ACC112 (cell line): ENCODE results near the gene NEURL1.

Experiments used
- H2AFZ ChIP-seq: fragments of 200-600 bp; sonication (generic); one replicate; pipeline ENCODE4 v1.6.0; 2017; ENCODE audit warnings: antibody characterized with exemption, low read length; ENCODE audit not compliant: unreplicated experiment
- H3K27ac ChIP-seq: fragments of 200-600 bp; sonication (generic); 2 replicates; pipeline ENCODE4 v1.5.1; 2014; ENCODE audit warnings: low read depth, mild to moderate bottlenecking, antibody characterized with exemption, low read length, moderate library complexity
- H3K27me3 ChIP-seq: fragments of 200-600 bp; sonication (generic); 2 replicates; pipeline ENCODE4 v1.6.1; 2014; ENCODE audit warnings: mild to moderate bottlenecking, antibody characterized with exemption, low read length, moderate library complexity, mixed read lengths; ENCODE audit not compliant: insufficient read depth
- H3K36me3 ChIP-seq: fragments of 200-600 bp; sonication (generic); 2 replicates; pipeline ENCODE4 v1.6.1; 2016; ENCODE audit warnings: mild to moderate bottlenecking, antibody characterized with exemption, low read length, moderate library complexity, mixed read lengths; ENCODE audit not compliant: insufficient read depth
- H3K4me1 ChIP-seq: fragments of 200-600 bp; sonication (generic); one replicate; pipeline ENCODE4 v1.6.1; 2016; ENCODE audit warnings: low read length, mixed read lengths; ENCODE audit not compliant: insufficient read depth, unreplicated experiment, control insufficient read depth
- H3K4me3 ChIP-seq: fragments of 200-600 bp; sonication (generic); 2 replicates; pipeline ENCODE4 v1.5.1; 2014; ENCODE audit warnings: mild to moderate bottlenecking, low read depth, low read length
- H3K79me2 ChIP-seq: fragments of 200-600 bp; sonication (generic); one replicate; pipeline ENCODE4 v1.6.0; 2016; ENCODE audit warnings: low read length; ENCODE audit not compliant: control insufficient read depth, unreplicated experiment, insufficient read depth

NEURL1 gene

DNA sequence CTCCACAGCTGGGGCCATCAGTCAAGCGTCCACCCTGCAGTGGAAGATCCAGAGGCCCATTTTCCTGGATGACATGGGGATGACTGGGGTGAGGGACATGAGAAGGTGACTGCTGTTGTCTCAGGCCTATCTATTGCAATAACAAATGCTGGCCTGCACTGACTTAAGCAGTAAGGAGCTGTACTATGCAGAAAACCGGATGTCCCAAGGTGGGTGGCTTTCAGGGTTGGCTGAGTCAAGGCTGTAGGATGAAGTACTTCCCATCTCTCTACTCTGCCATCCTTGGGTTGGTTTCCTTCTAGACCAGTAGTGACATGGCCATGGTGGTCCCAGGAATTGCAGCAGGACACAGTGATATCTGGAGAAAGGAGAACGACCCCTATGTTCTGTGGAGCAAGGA is 48.1 kb downstream of the NEURL1 start:
- no peak overlapping the region for H2AFZ ChIP-seq
- no peaks in the 10 kb centered on the region for H3K36me3 ChIP-seq
- peaks cover 27% of the 10 kb centered on the region for H3K27me3 ChIP-seq
- H3K4me1 ChIP-seq, result peaks cover 5% of the 10 kb centered on the region
- H3K79me2 ChIP-seq, result no peaks in the 10 kb centered on the region
- no peak overlapping the region for H3K27ac ChIP-seq
- H3K4me3 ChIP-seq, result no peak overlapping the region

DNA sequence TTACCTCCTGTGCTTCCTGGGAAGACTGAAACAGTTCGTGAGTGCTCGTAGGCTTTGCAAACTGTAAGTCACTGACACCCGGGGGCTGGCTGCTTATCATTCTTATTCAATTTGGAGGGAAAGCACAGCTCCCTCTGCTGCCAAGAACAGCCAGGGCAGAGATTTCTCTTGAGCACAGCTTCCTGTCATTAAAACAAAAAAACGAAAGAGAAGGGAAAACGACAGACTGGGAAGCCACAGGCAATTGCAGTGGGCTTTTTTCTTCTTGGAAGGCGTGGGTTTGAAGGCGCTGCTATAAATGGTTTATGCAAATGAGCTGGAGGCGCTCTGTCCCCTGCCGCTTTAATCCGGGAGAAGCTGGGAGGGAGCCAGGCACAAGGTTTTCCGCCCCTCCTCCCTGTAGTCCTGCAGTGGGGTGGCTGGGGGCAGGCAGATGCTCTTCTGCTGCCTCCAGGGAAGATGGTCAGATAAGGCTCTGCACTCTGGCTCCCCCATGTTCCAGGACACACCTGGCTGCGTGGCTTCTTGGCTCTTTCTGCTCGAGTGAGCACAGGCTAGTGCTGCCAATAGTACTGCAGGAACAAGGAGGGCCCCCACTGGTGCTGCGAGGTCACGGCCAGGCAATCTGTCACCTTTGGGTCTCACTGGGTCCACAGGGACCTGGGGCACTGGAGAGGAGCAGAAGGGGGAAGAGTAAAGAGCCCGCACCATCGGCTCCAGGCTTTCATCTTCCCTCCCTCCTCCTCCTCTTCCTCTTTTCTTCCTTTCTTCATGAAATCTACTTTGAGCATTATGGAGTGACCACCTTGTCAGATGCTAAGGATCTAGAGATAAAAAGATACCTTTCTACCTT is 49.5 kb downstream of the NEURL1 start:
- Histone ChIP-seq H3K79me2 (no peaks in the 10 kb centered on the region), H3K27me3 (peaks cover 16% of the 10 kb centered on the region), H2AFZ (peak overlapping the region; percentile 89), H3K27ac (no peak overlapping the region), H3K36me3 (no peaks in the 10 kb centered on the region), H3K4me3 (peak overlapping the region; percentile 74), H3K4me1 (peaks cover 5% of the 10 kb centered on the region)

DNA sequence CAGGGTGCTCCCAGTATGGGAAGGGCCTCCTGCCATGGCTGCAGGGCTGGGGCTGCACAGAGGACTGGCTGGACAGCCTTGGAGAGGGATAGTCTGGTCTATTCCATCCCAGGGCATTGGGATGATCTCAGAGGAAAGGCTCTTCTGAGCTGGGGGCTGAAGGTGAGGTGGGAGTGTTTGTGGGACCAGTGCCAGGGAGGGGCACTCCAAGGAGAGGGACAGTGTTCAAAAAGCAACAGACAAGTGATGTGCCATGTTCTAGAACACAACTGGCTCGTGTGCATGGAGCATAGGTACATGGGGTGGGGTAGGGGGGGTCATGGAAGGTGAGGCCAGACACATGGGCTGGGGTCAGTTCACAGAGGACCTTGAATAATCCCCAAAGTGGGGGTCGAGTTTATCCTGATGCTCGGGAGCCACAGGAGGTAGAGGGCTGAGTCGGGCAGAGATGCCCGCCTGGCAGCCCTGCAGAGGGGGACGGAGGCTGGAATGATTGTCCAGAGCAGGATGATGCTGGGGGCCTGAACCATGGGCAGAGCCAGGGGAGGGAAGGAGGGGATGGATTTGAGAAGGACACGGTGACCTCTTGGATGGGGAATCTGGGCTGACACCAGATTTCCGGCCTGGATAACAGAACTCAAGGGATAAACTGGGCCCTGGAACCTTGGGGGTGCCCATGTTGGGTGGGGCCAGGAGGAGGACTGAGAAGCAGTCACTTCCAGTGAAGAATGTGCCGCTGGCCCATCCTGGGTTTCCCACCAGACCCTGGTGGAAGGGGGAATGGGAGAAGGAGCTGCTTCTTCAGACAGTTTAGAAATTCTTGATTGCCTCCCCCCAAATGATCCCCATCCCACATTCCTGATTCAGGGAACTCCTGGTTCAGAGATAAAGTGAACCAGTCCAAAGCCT is 50.4 kb downstream of the NEURL1 start:
- peaks cover 15% of the 10 kb centered on the region for H3K27me3 ChIP-seq
- no peaks in the 10 kb centered on the region for H3K79me2 ChIP-seq
- peaks cover 5% of the 10 kb centered on the region for H3K4me1 ChIP-seq
- no peaks in the 10 kb centered on the region for H3K36me3 ChIP-seq
- no peak overlapping the region for H3K27ac ChIP-seq
- no peak overlapping the region for H2AFZ ChIP-seq
- H3K4me3 ChIP-seq, result no peak overlapping the region

DNA sequence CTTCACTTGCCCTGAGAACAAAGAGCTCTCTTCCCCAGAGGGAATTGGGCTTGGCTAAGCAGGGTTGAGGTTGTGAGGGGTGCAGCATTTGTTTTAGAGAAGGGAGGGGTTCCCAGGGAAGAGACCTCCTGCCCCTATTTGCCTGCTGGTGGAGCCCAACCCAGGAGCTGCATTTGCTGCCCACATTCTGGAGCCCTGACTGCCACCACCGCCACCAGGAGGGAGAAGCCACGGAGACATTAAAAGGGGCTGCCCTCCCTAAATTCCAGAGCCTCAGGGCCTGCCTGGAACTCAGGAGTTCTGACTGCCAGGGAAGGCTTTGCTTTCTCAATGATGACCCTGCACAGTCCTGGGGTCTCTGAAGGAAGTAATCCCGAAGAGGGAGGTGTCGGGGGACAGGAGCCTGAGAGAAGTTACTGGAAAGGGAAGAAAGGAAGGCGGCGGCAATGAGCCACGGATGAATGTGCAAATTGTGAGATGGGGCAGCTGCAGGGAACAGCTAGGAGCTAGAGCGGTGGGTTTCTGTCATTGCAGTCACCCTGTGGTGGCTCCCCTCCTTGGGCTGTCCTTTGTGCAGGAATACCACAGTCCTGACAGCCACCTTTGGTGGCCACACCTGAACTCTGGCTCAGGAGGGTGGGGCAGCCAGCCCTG is 51.3 kb downstream of the NEURL1 start:
- H3K4me3 ChIP-seq, result no peak overlapping the region
- H3K27ac ChIP-seq, result no peak overlapping the region
- no peaks in the 10 kb centered on the region for H3K79me2 ChIP-seq
- H3K36me3 ChIP-seq, result no peaks in the 10 kb centered on the region
- H3K4me1 ChIP-seq, result peaks cover 5% of the 10 kb centered on the region
- peaks cover 6% of the 10 kb centered on the region for H3K27me3 ChIP-seq
- no peak overlapping the region for H2AFZ ChIP-seq

DNA sequence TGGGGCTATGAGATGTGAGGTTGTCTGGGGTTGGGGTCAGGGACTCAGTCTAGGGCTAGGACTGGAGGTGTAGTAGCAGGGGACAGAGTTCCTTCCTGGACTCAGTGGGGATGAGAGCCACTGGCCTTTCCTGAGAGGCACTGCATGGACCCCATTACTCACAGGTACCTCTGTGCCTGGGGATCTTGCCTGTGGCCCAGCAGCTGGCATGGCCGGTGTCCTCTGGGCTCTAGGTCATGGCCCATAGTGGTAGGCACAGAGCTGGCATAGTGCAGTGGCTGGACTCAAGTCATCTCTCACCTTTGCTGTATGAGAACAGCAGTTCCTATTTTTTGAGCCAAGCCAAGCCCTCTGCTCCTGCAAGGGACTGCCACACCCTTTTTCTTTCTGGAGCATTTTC is 51.9 kb downstream of the NEURL1 start:
- Histone ChIP-seq H3K27ac (no peak overlapping the region), H3K36me3 (no peaks in the 10 kb centered on the region), H3K4me1 (peaks cover 5% of the 10 kb centered on the region), H3K27me3 (peaks cover 5% of the 10 kb centered on the region; the same call in 1 of the 2 replicates), H3K4me3 (no peak overlapping the region), H2AFZ (no peak overlapping the region), H3K79me2 (no peaks in the 10 kb centered on the region)

DNA sequence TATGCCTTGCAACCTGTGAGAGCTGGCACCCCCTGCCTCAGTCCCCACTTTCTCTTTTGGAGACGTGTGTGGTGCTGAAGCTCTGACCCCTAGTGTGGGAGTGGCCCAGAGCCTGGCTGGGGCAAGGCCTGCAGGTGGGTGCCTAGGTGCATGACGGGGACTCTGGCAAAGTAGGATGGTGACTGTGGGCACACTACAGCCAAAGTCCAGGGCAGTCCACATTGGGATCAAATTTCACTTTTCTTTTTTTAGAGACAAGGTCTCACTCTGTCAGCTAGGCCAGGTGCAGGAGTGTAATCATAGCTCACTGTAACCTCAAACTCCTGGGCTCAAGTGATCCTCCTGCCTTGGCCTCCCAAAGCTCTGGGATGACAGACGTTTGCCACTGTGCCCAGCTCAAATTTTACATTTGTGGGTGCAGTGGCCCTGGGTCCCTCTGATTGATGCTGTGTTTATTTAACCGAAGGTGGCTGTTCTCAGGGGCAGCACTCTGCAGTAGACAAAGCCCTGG is 52.3 kb downstream of the NEURL1 start:
- Histone ChIP-seq H3K79me2 (no peaks in the 10 kb centered on the region), H3K27me3 (peaks cover 4% of the 10 kb centered on the region; the same call in 1 of the 2 replicates), H3K36me3 (no peaks in the 10 kb centered on the region), H3K4me3 (no peak overlapping the region), H3K27ac (no peak overlapping the region), H2AFZ (no peak overlapping the region), H3K4me1 (peaks cover 5% of the 10 kb centered on the region)

DNA sequence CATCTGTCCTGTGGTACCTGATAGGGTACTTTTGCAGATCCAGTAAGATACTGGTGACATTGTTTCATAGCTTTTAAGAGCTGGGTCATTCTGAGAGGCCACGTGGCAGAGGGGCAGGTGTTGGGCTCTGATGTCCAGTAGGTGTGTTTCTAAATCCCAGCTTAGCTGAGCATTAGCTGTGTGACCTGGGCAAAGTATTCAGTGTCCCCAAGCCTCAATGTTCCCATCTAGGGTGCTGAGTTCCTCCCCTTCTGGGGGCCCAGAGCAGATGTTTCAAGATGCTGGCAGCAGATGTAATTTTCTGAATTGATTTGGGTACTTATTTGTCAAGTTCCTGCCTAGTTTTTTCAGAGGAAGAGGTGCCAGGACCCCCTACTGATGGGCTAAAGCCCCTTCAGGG is 52.9 kb downstream of the NEURL1 start:
- Histone ChIP-seq H3K27me3 (no peaks in the 10 kb centered on the region), H3K4me1 (peaks cover 5% of the 10 kb centered on the region), H3K79me2 (no peaks in the 10 kb centered on the region), H3K27ac (no peak overlapping the region), H3K4me3 (no peak overlapping the region), H3K36me3 (no peaks in the 10 kb centered on the region), H2AFZ (no peak overlapping the region)

DNA sequence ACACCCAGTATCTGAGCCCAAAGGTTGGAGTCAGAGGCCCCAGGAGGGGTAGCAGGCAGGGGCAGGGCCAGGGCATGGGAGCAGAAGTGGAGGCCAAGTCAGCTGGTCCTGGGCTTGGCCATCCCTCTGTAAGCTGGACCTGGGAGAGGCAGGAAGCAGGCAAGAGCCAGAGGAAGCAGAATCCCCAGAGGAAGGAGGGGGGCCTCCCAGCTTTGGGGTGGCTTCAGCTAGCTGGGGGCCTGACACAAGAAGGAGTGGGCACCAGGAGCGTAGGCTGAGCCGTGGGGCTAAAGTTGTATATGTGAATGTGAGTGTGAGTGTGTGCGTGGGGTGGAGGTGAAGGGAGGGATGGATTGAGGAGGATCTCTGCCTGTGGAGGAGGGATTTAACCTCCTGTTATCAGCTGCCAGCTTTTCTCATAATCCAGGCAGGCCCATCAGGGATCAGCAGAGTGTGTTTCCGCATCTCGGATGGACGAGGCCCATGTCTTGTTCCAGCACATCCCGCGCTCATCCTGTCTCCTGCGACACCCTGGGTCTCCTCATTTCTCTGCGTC is 54.0 kb downstream of the NEURL1 start:
- no peak overlapping the region for H3K27ac ChIP-seq
- peaks cover 5% of the 10 kb centered on the region for H3K4me1 ChIP-seq
- H3K27me3 ChIP-seq, result peaks cover 6% of the 10 kb centered on the region; the same call in 1 of the 2 replicates

DNA sequence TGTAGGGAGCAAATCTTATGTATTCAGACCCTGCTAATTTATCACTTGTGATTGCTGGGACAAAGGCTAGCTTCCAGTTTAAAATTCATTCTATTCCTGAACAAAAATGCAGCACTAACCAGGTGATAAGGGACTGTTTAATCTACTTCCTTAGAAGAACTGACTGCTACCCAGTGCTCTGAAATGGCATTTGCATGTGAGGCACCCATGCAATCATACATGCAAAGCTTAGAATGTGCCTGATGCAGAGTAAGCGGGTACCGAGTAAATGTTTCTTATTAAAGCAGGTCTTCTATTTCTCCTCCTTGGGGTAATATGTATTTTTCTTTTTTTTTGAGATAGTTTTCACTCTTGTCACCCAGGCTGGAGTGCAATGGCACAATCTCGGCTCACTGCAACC is 54.5 kb downstream of the NEURL1 start:
- H2AFZ ChIP-seq, result no peak overlapping the region
- peaks cover 4% of the 10 kb centered on the region for H3K4me1 ChIP-seq
- no peaks in the 10 kb centered on the region for H3K79me2 ChIP-seq
- peaks cover 11% of the 10 kb centered on the region; the same call in 1 of the 2 replicates for H3K27me3 ChIP-seq
- no peak overlapping the region for H3K27ac ChIP-seq
- H3K4me3 ChIP-seq, result no peak overlapping the region
- no peaks in the 10 kb centered on the region for H3K36me3 ChIP-seq

More for the DNA sequence above, 54.0 kb downstream of the NEURL1 start:
- Histone ChIP-seq H3K4me3 (no peak overlapping the region), H3K36me3 (no peaks in the 10 kb centered on the region), H2AFZ (no peak overlapping the region), H3K79me2 (no peaks in the 10 kb centered on the region)
